DMS 273 (cell line): ENCODE measurements around the gene MCC.

ENCODE experiments used
- DNase-seq: peaks from one replicate; lab custom pipeline; 2025; ENCODE audit not compliant: unreplicated experiment; lab: John Stamatoyannopoulos, UW

The MCC gene

DNA sequence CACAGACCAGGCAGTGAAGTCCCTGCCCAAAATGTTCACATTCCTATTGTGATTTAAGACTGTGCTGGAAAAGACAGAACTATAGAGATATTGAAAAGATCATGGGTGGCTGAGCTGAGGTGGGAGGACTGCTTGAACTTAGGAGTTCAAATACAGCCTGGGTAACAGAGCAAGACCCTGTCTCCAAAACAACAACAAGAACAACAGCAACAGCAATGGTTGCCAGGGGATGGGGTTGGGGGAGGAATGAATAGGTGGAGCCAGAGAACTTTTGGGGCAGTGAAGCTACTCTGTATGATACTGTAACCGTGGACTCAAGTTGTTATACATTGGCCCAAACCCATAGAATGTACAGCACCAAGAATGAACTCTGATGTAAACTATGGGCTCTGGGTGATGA, 423.4 kb downstream of the MCC start:
- DNase-seq: no peak

DNA sequence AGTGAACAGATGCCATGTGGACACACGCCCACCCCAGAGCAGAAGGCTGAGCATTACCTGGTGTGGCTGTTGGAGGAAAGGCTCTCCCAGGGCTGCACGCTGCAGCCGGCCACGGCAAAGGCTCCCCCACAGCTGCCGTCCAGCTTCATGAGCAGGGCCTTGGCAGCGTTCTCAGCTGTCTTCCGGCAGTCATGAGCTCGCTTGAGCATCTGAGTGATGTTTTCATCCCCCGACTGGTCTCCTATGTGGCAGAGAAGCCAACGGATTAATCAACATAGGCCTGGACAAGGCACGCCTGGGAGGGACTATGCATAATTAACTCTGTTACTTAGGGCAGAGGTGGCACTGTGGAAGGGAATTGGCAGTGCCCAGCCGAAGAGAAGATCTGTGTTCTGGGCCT, 424.3 kb downstream of the MCC start:
- DNase-seq: no peak

DNA sequence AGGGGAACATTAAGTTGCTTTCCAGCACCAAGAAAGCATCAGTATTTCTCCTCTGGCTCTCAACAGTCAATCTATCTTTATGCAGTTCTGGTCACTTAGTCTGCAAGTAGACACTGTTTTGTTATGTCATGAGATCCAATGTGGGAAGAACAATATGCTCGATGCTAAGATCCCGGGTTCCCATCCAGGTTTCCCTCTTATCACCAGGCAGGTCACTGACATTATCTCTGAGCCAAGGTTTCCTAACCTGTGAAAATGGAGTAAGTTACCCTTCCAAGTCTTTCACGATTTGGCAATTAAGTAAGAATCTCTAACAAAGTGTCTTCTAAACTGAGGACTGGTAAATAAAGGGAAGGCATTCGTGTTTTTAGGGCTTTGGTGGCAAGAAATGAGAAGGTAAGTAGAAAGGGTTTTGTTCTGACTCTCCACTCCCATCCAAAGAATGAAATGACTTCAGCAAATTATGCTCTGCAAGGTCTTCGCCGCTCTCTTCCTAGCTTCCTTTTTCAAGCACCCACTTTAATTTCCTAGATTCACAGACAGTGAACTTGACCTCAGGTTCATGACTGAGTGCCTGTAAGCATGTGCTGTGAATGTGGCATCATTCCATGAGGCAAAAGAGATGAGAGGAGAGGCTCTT, 425.3 kb downstream of the MCC start:
- DNase-seq: no peak

DNA sequence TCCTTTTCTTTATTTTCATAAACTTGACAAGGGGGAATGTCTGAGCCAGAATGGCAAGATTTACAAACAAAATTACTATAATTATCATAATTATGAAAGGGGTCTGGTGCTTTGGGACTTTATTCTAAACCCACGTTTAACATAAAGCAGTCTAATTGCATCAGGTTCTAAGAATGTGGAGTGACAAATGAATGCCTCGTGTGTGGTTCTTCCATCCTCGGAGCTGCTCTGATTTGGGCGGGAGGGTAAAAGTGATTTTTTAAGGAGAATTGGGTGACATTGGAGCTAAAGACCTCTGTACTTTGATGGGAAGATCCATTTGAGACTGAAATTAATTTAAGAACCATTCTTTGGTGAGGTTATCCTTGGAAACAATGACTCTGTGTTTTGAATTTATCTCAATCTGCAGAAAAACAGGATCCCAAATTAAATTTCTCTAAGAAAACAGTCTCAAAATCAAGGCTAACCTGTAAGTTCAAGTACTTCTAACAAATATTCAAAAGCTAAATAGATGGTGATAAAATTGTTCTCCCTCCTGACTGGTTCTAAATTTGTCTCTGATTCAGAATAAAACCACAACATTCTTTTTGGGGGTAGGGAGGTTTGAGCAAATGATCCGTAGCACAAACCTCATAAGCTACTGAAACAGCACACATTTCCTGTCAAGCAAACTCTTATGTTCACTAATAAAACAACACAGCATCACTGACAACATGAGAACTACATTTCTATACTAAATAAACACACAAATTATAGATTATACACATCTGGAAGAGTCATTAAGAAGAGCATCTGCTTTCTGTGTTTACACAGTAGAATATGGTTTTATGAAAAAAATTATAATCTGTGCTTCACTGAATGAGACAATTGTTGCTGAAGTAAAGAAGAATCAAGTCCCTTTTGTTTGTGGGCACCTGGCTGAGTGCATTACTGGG, 426.1 kb downstream of the MCC start:
- DNase-seq: no peak

DNA sequence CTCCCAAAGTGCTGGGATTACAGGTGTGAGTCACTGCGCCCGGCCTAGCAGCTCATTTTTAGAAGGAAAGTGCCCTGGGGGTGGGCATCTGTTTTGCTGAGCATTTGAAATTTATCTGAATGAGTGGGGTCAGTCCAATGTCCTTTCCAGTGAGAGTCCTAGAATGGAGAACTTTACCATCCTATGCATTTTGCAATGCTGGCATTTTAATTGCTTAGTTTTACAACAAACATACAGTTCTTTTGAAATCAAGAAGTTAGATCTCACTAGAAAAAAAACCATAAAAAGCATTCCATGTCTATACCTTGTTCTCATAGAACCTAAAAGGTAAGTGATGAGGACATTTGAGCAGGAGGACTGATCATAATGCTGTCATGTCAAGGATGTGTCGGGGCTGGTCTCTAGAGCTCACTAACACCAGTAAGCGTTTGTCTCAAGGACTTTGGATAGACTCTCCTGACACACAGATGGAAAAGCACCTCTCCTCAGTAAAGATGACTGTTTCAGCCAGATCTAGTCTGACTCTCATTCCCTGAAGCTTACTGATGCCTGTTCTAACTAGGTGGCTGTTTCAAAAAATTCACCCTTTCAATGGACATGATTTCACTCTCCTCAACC, 427.7 kb downstream of the MCC start:
- DNase-seq: no peak

DNA sequence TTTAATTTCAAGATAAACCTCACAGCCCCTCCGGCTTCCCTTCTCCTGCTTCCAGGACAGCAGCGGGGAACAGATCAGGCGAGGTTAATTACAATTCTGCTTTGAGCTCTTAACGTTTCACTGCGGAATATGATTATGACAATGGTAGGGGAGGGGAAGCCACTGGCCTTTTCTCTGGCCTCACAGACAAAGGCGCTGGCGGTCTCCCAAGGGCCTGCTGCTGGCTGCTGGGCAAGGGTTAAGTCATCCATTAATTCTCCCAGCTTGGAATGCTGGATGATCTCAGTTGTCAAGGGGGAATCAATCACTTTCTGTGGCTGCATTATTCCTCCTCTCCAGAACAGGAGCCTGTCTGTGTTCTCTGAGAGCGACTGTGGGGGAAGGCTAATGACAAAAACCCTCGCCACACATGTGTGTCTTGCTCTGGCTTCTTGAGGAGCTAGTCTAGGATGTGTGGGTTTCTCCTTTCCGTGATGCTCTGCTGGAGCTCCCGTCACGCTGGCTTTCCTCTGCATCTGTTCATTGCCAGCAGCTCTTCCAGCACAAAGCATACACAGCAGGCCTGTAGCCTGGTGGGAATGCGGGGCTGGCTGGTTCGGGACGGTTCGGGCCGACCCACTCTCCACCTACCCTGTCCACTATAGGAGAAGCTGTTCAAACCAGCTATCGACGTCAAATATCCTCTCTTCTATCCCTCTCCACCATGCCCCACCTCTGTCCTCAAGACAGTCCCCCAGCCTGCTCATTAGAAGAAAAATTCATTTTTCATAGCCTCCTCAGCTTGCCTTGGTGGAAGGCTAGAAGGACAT, 428.8 kb downstream of the MCC start:
- DNase-seq: no peak

DNA sequence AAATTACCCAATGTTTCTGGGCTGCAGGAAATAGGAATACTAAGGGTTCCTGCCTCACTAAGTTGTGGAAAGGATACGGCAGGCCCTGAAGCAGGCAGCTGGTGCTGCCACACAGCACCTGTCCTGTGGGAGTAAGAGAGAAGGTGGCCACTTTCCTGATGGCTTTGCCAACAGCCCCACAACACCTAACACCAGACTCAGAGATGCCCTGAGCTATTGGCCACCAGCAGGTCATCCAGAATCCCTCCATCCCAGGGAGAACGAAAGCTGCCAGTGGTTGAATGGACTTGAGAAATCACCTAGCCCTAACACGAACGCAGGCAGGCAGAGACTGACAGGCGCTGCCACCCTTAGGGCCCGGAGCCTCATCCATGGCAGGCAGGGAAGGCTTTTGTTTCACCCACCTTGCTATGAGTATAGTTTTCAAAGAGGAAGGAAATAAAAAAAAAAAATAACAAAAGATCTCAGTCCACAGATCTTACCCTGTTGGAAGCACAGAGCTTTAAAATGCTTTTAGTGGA, 429.5 kb downstream of the MCC start:
- DNase-seq: no peak

DNA sequence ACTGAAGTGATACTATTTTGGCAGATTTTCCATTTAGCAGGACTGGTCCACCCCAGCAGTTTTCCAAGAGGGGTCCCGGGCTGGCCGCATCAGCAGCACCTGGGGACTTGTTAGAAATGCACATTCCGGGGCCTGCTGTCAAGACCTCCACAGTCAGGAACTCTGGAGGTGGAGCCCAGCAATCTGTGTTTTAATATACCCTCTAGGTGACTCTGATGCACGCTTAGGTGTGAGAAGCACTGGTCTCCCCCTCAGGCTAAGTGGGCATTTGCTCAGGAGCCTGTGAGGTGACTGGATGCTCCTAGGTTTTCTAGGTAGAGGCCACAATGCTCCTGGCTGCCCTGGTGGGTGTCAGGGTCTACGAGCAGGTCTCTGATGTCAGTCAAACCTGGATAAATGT, 430.0 kb downstream of the MCC start:
- no peak for DNase-seq

DNA sequence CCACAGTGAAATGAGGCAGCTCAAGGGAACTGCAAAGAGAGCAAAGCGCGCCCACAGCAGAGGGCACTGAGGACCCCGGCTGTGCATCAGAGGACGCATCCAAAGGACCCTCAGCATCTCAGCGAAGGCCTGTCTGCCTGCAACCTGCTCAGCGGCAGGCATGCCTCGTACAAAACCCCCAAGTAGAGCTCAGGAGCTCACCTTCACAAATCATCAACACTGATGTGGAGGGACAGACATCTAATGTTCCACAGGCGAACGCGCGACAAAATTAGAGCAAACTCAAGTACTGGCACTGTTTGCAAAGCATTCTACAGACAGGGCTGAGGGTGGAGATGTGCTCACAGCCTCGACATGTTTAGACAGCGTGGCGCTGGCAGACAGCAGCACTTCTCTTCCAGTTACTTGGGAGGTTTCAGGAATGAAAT, 430.7 kb downstream of the MCC start:
- no peak for DNase-seq

DNA sequence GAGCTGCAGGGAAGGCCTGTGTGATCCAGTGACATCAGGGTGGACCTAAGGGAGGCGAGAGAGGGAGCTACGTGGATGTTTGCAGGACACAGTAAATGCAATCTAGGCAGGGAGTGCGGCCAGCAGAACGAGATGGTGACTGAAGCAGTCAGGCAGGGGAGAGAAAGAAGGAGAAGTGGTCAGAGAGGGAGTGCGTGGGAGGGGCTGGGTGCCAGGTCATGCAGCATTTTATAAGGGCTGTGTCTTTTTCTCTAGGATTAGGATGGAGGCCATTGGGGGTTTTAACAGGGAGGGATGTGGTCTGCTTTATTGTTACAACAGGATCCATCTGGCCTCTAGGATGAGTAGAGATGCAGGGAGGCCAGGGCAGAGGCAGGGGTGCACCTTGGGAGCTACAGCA, 431.3 kb downstream of the MCC start:
- DNase-seq: no peak

DNA sequence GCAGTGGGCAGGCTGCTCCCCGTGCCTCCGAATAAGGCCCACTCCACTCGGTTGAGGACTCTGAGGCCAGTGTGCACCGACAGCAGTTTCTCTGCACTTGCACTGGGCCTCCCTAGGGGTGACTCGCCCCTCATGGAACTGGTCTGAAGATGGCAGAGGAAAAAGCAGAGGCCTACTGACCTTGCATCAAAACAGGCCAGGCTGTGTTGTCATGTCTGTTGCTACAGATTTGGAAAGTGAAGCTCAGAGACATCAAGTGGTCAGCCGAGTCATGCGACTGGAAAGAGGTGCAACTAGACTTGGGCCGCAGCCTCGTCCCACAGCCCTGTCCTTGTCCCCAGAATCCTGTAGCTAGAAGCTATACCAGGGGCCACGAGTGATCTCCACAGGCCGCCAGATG, 433.4 kb downstream of the MCC start:
- DNase-seq: no peak

DNA sequence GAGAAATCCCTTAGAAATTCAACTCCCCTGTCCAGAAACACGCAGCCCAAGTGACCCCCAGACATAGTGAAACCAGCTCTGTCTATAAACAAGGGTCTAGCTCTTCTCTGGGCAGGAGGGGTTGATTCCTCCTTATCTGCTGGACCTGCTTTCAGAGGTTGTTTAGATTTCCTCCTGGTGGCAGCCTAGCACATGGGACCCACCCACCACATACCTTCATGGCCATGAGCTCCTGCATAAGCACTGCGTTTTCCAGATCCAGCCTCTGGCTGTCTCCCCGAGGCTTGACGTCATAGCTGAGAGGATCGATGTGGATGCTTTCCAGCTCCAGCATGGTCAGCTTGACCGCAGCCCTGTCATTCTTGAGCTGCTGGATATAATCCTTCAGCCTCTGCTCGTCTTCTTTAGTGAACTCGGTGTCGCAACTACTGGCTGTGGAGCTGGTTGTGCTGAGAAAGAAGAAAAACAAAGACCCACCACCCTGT, 434.7 kb downstream of the MCC start:
- DNase-seq: no peak

DNA sequence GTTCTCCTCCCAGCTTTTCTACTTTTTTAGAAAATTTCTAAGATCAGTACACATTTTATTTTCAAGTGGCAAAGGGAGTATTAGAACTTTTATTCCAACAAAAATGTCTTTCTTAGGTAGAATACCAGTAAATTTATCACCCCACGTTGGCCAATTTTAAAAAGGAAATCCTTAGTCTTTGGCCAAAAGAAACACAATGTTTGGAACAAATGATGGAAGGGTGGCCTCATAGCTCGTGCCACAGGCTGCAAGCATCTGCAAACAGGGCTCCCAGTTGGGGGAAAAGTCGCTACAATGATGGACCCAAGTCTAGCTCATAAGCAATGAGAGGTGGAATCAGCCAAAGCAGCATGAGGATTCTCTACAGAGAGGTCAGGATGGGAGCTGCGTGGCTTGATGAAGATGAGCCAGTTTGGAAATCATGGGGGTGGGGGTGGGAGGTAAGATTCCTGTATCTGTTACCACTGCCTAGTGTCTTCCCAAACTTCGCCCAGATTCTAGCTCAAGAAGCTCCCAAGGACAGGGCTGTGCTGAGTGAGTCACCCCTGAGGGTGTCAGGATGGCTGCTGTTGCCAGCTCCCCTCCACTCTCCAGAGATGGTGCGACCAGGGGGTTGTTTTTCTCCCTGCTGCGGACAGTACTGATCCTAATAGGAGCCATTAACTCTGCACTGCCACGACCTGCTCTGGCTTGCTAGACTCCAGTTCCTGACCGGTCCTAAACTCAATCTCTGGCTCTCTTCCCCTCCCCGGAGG, 436.0 kb downstream of the MCC start:
- no peak for DNase-seq

DNA sequence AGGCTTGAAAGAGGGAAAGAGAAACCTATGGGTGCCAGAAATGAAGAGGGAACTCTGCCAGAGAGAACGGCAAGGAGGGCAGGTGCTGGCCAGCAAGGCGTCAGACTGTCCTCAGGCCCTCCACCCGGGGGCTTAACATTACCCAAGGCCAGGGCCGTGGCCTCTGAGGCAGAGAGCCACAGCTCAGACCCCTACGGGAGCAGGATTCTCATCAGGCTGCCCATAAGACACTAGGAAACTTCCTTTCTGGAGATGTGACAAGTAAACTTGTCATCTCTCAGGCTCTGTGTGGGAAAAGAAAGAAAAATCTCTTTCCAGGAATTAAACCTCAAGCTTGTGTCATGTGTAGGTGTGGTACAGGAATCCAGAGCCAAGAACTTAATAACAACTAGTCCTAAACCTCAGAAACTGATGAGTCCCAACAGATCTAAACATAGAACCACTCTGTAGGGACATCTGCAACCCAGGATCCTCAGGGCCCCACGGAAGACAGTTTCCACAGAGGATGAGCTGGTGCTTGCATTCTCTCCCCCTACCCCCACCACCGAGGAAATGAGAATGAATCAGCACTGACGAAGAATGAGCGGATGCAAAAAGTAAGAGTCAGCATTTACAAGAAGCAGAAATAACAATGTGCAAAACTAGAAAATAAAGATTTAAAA, 437.4 kb downstream of the MCC start:
- DNase-seq: no peak

DNA sequence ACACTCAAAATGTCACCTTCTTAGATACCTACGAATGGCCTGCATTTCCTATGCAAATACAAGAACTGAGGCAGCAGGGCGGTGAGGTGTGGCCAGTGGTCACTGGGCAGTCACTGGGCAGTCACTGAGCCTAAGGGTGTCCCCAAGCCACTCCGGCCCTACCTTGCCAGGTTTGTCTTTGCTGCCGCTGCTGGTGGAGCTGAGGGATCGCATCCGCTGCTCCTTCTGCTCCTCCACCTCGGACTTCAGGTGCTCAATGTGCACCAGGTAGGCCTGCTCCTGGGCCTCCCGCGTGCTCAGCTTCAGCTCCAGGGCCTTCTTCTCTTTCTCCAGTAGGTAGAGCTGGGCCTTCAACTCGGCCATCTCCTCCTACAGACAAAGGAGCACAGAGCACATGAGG, 439.3 kb downstream of the MCC start:
- no peak for DNase-seq

DNA sequence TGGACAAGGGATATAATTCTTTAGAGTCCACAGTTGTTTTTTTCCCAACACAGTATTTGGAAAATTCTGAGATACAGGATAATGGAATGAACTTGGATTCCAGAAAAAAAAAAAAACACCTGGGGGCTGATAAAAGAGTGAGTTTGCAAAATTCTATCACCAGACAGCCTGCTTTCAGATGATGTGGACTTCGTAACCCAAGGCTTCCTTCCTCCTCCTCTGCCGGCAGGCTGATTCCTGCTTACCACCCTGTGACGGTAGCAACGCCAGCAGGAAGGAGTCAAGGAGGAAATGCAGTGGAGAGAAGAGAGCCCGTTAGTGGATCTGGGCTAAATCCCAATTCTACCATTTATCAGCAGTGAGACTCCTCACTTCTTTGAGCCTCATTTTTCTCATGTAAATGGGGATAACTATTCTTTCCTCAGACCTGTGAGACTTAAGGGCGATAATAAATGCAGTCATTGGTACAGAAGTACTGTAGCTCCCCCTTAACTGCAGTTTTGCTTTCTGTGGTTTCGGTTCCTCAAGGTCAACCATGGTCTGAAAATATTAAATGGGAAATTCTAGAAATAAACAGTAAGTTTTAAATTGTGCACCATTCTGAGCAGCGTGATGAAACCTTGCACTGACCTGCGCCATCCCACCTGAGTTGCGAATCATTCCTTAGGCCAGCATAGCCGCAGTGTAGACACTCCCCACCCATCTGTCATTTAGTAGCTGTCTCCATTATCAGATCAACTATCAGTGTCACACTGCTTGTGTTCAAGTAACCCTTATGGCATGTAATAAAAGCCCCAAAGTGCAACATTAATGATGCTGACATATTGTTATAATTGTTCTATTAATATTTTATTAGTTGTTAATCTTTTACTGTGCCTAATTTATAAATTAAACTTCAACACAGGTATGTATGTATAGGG, 440.3 kb downstream of the MCC start:
- no peak for DNase-seq

DNA sequence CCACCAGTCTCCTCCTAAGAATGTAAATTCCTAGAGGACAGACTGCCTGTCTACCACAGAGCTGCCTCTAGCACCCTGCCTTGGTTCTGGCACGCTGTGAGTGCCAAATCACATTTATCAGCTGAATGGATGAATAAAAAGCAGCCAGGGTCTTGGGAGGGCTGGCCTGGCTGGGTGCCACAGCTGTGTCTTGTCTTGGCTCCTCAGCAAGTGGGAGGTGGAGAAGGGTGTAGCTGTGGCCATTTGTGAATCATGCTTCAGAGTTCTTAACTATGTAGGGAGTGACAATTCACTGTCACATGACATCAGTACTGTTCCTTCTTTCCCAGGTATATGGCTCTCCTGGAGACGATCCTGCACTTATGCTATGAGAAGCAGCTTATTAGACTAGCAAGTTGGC, 441.0 kb downstream of the MCC start:
- no peak for DNase-seq

DNA sequence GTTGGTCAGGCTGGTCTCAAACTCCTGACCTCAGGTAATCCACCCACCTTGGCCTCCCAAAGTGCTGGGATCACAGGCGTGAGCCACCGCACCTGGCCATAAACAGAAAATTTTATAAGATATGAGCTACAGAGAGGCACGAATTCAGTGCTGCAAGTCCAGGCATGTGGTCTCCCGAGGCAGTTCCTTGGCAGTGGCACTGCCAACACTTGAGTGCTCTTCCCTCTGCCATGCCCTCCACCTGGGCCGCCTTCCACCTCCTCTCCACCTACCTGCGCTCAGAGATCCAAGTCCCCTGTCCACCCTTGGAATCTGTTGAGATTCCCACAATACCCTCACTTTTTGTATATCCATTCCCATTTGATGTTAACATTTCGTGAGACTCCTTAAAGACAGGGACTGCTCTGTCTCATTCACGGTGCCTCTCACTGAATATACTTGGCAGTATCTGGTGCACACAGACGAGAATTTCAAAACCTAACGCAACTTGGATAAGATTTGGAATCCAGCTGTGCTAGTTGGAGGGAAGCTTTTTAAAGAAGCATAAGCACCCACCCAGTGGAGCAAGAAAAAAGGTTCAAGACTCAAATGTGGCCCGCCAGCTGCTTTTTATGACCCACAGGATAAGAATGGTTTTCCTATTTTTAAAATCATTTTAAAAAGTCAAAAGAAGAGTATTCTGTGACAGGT, 443.3 kb downstream of the MCC start:
- DNase-seq: no peak
